Putamen (tissue), 1 donor: ENCODE data around the gene MCRIP1.
"Not testable (repeated sequence)": the region's sequence is repeated elsewhere in the genome, so short reads cannot be mapped to it uniquely, and the experiment has no call there.

Experiments used
- DNase-seq: peaks from one replicate; pipeline ENCODE4 v3.0.0-alpha.2; 2016; ENCODE audit warnings: low spot score

The MCRIP1 gene

DNA sequence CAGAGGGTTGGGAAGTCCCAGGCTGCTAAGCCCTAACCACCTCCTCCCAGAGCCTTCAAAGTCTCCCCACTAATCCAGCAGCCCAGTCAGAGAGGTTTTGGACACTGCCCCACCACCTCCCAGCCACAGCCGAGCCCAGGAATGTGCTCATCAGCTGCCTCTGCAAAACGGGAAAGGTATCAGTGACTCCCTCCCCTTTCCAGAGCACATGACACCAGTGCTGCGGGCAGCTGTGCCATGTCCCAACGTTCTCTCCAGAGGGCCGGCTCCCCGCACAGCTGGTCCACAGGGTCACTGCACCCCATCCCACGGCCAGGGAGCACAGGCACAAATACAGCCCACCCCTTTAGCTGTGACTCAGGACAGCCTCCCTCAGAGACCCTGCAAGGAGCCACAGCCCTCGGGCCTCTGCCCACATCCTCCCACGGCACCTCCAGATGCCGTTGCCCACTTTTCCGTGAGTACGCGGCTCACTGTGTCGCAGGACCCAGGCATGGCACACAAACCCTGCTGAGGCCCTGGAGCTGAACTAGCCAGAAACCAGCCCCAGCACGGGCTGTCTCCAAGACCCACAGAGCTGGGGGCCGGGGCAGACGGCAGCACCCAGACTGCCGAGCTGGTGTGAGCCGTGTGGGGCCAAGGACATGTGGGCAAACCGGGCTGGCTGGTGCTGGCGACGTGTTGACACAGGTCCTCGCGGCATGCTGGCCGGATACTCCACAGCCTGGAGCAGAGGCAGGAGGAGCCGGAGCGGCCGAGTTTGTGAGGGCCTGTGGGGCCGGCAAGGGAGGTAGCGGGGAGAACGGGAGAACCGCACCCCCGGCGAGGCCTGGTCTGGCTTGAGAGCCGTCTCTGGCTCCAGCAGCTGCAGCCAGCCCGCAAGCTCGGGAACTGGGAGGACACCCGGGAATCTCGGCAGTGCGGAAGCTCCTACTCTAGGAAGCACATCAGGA is 8.0 kb upstream of the MCRIP1 start:
- no peak for DNase-seq

DNA sequence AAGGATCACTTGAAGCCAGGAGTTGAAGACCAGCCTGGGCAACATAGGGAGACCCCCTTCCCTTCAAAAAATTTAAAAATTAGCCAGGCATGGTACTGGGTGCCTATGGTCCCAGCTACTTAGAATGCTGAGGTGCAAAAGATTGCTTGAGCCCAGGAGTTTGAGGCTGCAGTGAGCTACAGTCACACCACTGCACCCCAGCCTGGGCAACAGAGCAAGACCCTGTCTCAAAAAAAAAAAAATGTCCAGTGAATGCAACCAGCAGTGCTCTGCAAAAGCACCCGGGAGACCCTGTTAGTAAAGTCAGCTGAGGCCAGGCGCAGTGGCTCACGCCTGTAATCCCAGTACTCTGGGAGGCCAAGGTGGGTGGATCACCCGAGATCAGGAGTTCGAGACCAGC is 7.0 kb upstream of the MCRIP1 start:
- not testable (repeated sequence) for DNase-seq

- DNase-seq: no peak
These were observed 6.2 kb upstream of the MCRIP1 start for GRCh38 chr17:81839301-81839700.

DNA sequence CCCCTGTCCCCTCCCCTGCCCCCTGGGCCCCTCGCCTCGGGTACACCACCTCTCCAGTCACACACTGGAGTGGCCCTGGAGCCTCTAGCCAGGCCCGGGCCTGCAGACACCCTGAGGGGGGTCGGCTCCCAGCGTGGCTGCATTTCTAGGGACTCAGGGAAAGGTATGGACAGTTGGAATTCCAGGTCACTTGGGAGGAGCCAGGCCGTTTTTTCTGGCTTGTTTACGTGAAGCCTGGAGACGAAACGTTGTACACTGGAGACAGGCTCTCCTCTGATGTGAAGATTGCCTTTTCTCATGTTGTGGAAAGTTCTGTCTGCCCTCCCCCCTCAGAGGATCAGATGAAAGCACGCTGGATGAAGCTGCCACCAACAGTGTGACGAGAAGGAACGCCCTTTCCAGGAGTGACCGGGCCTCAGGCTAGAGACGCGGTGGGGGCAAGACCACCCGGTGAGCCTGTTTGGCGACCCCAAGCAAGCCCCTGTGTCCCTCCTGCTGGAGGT is 5.7 kb upstream of the MCRIP1 start:
- DNase-seq: no peak

DNA sequence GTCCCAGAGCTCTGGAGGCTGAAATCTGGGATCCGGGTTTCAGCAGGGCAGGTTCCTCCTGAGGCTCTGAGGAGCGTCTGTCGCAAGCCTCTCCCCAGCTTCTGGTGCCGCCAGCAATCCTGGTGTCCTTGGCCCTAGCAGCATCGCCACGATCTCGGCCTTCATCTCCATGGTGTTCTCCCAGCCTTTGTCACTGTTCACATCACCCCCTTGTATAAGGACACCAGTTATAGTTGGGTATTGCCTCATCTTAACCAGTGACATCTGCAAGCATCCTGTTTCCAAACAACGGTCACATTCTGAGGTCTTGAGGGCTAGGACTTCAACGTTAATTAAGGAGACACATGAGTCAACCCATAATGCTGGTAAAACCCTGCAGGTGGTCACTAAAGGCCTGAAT is 4.5 kb upstream of the MCRIP1 start:
- DNase-seq: no peak

DNA sequence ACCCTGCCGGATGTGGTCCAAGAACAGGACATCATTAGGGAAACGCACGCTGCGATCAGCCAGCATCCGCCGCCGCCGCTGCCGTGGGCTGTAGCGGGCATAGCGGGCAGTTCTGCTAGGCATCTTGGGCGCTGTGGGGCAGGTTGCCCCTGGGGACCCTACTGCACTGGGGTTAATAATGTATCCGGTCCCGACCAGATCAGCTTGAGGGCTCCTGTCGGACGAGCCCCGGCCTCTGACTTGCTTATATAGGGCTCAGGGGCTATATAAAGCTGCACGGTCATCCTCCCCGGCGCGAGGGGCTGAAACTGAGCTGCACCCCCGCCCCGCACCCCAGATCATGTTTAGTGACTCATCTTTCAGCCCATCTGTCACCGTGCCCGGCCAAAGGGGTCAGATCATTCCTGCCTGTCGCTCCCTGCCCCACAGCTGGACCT is 1.8 kb upstream of the MCRIP1 start, which contains the start of gene PPP1R27:
Gene PPP1R27, minus strand, starts transcription at position 220 of the 437 bp plus-strand sequence. Its CDS starts 97 bp downstream, at position 123.
- DNase-seq: no peak

DNA sequence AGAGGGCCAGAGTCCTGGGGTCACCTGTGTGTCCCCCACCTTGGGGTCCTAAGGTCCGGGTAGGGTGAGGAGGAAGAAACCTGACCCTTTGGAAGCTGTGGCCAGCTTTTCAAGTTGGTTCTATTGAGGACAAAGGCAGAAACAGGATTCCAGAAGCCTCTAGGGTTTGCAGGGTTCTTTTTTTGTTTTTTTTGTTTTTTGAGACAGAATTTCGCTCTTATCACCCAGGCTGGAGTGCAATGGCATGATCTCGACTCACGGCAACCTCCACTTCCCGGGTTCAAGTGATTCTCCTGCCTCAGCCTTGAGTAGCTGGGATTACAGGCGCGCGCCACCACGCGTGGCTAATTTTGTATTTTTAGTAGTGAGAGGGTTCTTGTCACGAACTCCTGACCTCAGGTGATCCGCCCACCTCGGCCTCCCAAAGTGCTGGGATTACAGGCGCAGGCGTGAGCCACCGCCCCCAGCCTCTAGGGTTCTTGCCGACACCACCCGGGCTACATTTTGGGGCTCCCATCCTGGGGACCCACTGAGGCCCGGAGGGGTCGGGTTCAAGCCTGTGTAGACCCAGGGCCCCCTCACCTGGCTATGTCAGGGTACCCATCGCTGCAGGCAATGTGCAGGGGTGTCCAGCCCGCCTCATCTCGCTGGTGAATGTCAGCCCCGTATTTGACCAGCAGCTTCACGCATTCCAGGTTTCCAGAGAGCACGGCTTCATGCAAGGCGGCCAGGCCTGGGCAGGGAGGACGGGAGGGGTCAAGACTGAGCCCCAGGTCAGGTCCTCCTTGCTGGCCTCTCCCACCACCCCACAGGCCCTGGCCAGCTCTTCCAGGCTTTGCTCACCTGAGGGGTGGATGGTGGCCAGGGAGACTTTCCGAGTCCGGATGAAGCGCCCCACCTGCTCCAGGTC is 1.1 kb upstream of the MCRIP1 start:
- no peak for DNase-seq

- DNase-seq: no peak
These were observed 407 bp downstream of the MCRIP1 start for GRCh38 chr17:81832608-81833159.

DNA sequence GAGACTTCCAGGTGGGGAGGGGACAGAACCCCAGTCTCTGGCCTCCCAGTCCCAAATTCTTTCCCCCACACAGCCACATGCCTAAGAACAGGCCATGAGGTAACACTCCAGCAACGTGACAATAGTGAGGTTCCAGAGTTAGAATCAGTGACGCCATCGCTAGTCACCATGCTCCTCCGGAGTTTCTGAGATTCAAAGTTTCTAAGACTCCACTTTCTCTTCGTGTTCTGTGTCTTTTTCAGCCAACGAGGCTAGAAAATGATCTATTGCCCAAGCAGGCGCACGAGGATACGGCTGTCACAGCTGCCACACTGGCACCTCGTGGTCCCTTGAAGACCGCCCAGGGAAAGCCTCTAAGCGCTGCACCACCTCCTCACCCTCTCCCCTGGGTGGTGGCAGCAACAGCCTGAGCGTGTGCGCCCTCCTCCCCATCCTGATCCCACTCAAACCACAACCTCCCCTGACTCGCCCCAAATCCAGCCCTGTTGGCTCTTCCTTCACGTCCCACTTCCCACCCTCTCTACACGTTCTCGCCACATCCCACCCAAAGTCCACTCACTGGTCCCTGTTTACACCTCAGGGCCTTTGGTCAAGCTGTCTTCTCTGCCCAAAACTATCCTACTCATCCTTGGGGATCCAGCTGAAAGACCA is 1.0 kb downstream of the MCRIP1 start:
- DNase-seq: no peak

DNA sequence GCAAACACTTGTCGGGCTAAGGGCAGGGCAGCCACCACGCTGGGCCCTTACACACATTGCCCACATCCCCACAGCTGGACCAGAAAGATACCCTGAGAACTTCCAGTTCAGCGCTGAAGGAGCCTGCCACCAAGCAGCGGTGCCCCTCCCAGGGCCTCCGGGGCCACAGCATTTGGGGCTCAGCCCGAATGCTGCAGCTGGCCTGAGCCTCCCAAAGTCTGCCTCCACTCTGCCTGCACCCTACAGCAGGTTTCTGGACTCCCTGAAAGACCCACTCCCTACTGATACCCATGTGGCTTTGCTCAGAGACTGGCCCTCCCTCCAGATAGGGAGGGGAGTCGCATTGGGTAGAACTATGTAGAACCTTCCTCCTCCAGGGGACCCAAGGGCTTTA is 1.5 kb downstream of the MCRIP1 start:
- no peak for DNase-seq

- no peak for DNase-seq
These were observed 3.2 kb downstream of the MCRIP1 start for GRCh38 chr17:81829858-81830257.

DNA sequence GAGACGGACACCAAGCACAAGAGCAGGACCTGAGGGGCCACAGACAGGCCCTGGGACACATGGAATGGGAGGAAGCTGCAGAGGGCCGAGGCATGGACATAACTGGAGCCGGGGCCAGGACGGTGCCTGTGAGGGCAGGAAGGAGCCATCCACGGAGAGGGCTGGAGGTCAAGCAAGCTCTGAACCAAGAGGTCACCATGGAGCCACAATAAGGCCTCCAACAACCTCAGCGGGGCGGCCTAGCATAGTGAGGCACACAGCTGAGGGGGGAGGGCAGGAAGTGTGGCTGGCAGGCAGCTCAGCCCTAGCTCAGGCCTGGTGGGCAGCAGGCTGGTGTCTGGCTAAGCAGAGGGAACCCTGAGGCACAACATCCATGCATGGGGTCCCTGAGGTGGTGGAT is 4.4 kb downstream of the MCRIP1 start:
- DNase-seq: no peak

DNA sequence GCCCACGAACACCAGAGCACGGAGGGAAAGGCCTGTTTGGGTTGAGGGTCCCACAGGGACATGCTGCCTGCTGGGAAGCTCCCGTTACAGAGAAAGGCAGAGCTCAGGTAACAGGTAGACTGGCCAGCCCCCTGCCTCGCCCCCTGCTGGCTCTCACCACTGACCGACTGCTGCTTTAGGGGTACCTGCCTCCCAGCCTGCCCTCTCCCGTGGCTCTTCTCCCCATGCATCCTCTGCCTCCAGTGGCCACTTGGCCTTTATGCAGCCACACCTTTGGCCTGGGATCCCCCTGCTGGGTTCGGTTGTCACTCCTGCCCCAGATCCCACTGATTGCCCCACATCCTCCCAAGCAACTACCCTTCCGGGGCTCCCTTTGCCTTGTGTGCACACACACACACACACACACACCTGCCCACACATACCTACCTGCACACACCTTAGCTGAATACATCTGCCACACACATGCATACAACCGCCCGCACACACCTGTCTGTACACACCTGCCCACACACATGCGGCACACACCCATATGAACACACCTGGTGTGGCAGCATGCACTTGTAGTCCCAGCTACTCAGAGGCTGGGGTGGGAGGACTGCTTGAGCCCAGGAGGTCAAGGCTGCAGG is 7.1 kb downstream of the MCRIP1 start:
- DNase-seq: no peak

GRCh38 chr17:81824595-81824994 is 8.5 kb downstream of the MCRIP1 start:
- no peak for DNase-seq

GRCh38 chr17:81823820-81824550 is 9.1 kb downstream of the MCRIP1 start:
- DNase-seq: no peak

DNA sequence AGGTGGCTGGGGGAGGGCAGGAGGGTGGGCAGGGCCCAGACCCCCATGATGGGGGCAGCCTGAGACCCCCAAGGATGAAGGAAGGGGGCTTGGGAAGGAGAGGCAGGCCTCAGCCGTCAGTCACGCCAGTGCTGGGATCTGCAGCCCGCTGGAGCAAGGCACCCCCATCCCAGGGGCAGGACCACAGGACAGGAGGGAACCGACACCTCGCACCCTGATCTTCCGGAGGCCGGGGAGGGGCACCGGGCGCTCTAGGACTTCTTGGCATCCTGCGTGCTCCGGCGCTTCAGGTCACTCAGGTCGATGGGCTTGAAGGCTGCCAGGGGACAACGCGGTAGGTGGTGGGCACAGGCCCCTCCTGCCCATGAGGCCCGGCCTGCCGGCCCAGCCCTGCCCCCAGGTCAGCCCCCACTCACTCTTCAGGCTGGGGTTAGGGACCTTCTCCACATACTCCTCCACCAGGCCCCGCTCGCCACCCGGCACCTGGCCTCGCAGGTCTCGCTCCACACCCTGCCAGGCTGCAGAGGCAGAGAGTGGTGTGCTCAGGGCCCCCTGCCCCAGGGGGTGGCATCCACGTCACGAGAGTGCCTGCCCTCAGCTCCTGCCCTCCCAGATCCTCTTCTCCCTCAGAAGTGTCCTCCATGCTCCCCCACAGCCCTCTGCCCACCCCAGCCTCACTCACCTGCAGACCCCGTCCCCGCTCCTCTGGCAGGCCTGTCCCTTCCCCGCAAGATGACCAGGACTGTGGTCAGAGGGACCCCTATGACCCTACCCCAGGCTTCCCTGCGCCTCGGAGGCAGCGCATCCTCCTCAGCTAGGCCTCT is 9.9 kb downstream of the MCRIP1 start:
- no peak for DNase-seq

DNA sequence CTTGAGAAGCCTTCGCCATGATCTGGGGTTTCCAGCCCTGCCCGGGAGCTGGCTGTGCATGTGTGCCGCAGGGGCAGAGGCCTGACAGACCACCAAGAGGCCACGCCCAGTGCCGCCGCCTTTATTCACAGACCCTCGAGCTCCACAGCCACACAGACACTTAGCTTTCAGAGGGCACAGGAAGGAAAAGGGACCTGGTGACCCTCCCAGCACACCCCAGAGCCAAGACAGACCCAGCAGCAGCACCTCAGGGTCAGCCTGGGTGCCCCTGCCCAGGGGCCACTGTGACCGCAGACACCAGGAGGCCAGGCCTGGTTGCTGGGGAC is 10.8 kb downstream of the MCRIP1 start:
- no peak for DNase-seq

DNA sequence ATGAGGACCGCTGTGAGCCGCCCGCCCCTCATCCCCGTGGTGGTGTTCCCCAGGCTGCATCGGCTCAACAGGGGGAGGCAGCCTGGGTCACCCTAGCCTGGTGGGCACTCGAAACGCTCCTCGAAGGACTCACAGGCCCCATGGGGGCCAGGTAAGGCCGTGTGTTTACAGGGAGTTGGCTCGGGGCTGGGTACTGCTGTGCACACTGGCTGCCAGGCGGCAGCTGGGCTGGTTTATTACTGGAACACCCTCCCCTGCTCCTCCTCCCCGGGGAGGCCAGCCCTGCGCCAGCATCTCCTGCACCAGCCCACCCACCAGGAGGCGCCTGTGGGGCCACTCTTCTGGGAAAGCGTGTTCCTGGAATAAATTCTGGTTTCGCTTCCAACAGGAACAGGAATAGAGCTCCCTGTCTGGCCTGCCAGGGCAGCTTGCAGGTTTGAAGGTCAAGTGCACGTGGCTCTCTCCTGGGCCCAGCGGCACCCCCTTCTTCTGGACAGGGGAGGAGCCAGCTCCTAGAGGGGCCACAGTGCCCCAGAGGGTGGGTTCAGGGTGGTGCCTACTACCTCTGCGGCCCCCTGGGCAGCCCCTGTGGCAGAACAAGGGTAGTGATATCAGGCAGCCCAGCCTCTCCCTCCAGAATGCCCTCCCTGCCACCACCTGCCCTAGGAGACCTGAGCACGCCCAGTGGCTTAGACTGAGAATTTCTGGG is 11.3 kb downstream of the MCRIP1 start:
- DNase-seq: no peak

GRCh38 chr17:81821147-81821546 is 11.9 kb downstream of the MCRIP1 start:
- DNase-seq: no peak
